Heart left ventricle (tissue), 16 donors: ENCODE measurements around the gene PCDH15. TPM values are rescaled to one million over a fixed set of nuclear protein-coding genes. Genes with fewer than 3 reads are reported as not detected.

Source experiments
- ATAC-seq, 4 donors: fragments of 200-7000 bp; cut with Tn5 transposase; one replicate each; pipeline ENCODE4 v1.9.1; 2020 to 2022; ENCODE audit warnings: moderate library complexity in 4 of 4, mild to moderate bottlenecking in 3 of 4, moderate number of reproducible peaks in 1 of 4
- DNase-seq, 5 donors: peaks; one replicate each; pipeline ENCODE4 v3.0.0-alpha.2; 2020
- H3K27ac ChIP-seq, 12 donors: fragments of 200-600 bp; sonication (generic) in 4 of 12; one replicate each; pipeline versions ENCODE4 v1.5.0 to v1.8.0; 2016 to 2022; ENCODE audit warnings: mild to moderate bottlenecking in 2 of 12
- H3K27me3 ChIP-seq, 9 donors: fragments of 200-600 bp; sonication (generic) in 2 of 9; one replicate each; pipeline versions ENCODE4 v1.5.1 to v1.8.0; 2016 to 2022; ENCODE audit warnings: mild to moderate bottlenecking in 3 of 9
- H3K36me3 ChIP-seq, 9 donors: fragments of 200-600 bp; sonication (generic) in 2 of 9; one replicate each; pipeline versions ENCODE4 v1.5.0 to v1.8.0; 2018 to 2022; ENCODE audit warnings: mild to moderate bottlenecking in 2 of 9
- H3K4me1 ChIP-seq, 12 donors: fragments of 200-600 bp; sonication (generic) in 4 of 12; one replicate each; pipeline versions ENCODE4 v1.5.0 to v1.8.0; 2016 to 2022; ENCODE audit warnings: mild to moderate bottlenecking in 3 of 12
- H3K4me3 ChIP-seq, 12 donors: fragments of 200-600 bp; sonication (generic) in 4 of 12; one replicate each; pipeline versions ENCODE4 v1.5.0 to v1.8.0; 2017 to 2022; ENCODE audit warnings: mild to moderate bottlenecking in 9 of 12, moderate library complexity in 4 of 12
- H3K9me3 ChIP-seq, 12 donors: fragments of 200-600 bp; sonication (generic) in 4 of 12; one replicate each; pipeline versions ENCODE4 v1.5.0 to v1.8.0; 2016 to 2022; ENCODE audit warnings: mild to moderate bottlenecking in 1 of 12
- CTCF ChIP-seq, 12 donors: fragments of 200-600 bp; sonication (generic) in 4 of 12; IDR thresholded peaks; one replicate each; pipeline versions ENCODE4 v1.5.0 to v1.8.0; 2018 to 2022; ENCODE audit warnings: antibody characterized with exemption in 12 of 12, mild to moderate bottlenecking in 5 of 12
- POLR2A ChIP-seq, 2 donors: fragments of 450-650 bp; IDR thresholded peaks; one replicate each; pipeline ENCODE4 v1.6.1; 2017; ENCODE audit warnings: antibody characterized with exemption in 2 of 2, mild to moderate bottlenecking in 2 of 2, moderate library complexity in 2 of 2
- WGBS, 4 donors: extraction: QIAGEN DNeasy Blood & Tissue Kit in 2 of 4; methylation state at CpG; one replicate each; pipeline versions ENCODE4 v1.1.5 to v1.1.7; 2013 to 2018; 5-methylcytosine and 5-hydroxymethylcytosine counted together
- intact Hi-C, 10 donors: fragments of 100-400 bp; cut with DNase I; formaldehyde crosslinking; loops; one replicate each; pipeline versions ENCODE4 v1.11.1 to v1.14.2; 2022
- polyA plus RNA-seq, 2 donors: library from polyadenylated mRNA; stranded (reverse); fragments of 200-250 nt; gene quantifications; one replicate each; pipeline ENCODE4 v1.2.3, GENCODE V29; 2013
- total RNA-seq, 9 donors: library from RNA; depleted of rRNA in 2 of 9; stranded (reverse); fragments of >200 nt in 2 of 9; fragmentation: NEBNext Ultra II Directional in 3 of 9; extraction: Animal tissue kit (Norgen Biotek cat#: 25700) in 3 of 9; gene quantifications; one replicate each; pipeline versions ENCODE4 v1.1.0 to v1.2.4, GENCODE V29; 2016 to 2023
- donor health status: ischemic (EF 13 %, LVEDD 7.1; RV severe dilation, severe dysfunction).
- donor health status: healthy with polysubstance abuse.
- donor health status: DM: no; HTN: yes; CAD: no.
- donor health status: DM: no; HTN: no; CAD: no.
- donor health status: ischemic (EF 25% LVEDD 6.9; RV normal size, moderate dysfunction).
- donor health status: ischemic (EF 25% LVEDD 5.7; RV mildly dilated, moderate dysfunction).
- donor health status: healthy.
- donor health status: DM: yes; HTN: yes; CAD: no.
- donor health status: ischemic (EF 35%, LVEDD 5.7; RV mildly dilated, moderate dysfunction).
- donor health status: nonischemic (EF 11% LVEDD 7.7; RV severe dilation, severe dysfunction).
- donor health status: DM: yes; HTN: yes; CAD: no.
- donor health status: PGD.
- donor health status: ischemic (EF 29% LVEDD 5.4; RV normal size, mild dysfunction).
- donor health status: nonischemic (EF 23%, LVEDD 6.1; RV moderate dilation, normal function).

PCDH15 gene
- total and polyA plus RNA-seq, 11 donors = 0.04 to 0.93 (median 0.13) TPM; not detected in 3

GRCh38 chr10:53843736-53844362, 957.2 kb downstream of the PCDH15 start:
- no peak for ATAC-seq
- Histone ChIP-seq H3K27ac (no peak overlapping the region), H3K4me1 (no peaks in the 10 kb centered on the region), H3K27me3 (no peaks in the 10 kb centered on the region), H3K4me3 (no peak overlapping the region), H3K36me3 (no peaks in the 10 kb centered on the region), H3K9me3 (no peaks in the 10 kb centered on the region)
- no peak for DNase-seq
- TF ChIP-seq CTCF (IDR thresholded peaks at IDR 0.05) = no peak
- intact Hi-C loops = no loop called here
- 2 to 9% (median 4%) methylated on average over 1 of the region's 1 CpG for whole genome bisulfite sequencing, 4 donors

- intact Hi-C loops = no loop called here
- Histone ChIP-seq H3K27ac (no peak overlapping the region), H3K36me3 (no peaks in the 10 kb centered on the region), H3K27me3 (no peaks in the 10 kb centered on the region), H3K4me3 (no peak overlapping the region), H3K9me3 (no peaks in the 10 kb centered on the region), H3K4me1 (no peaks in the 10 kb centered on the region)
- TF ChIP-seq POLR2A (IDR thresholded peaks at IDR 0.05) (no peak), CTCF (IDR thresholded peaks at IDR 0.05) (no peak)
- WGBS, 4 donors = 51 to 68% (median 59%) methylated on average over 9 of the region's 9 CpGs
- DNase-seq (no peak), ATAC-seq (no peak)
Measured at GRCh38 chr10:53841483-53842145, 959.4 kb downstream of the PCDH15 start.

- intact Hi-C loops = no loop called here
- Histone ChIP-seq H3K4me3 (no peak overlapping the region), H3K9me3 (no peaks in the 10 kb centered on the region), H3K4me1 (no peaks in the 10 kb centered on the region), H3K27me3 (no peaks in the 10 kb centered on the region), H3K36me3 (no peaks in the 10 kb centered on the region), H3K27ac (no peak overlapping the region)
- TF ChIP-seq CTCF (IDR thresholded peaks at IDR 0.05) (no peak), POLR2A (IDR thresholded peaks at IDR 0.05) (no peak)
- DNase-seq (no peak), ATAC-seq (no peak)
- 71 to 86% (median 76%) methylated on average over 4 of the region's 4 CpGs for WGBS, 4 donors
Measured at GRCh38 chr10:53840653-53841052, 960.4 kb downstream of the PCDH15 start.

GRCh38 chr10:53839440-53840039, 961.5 kb downstream of the PCDH15 start:
- Histone ChIP-seq H3K4me3 (no peak overlapping the region), H3K9me3 (no peaks in the 10 kb centered on the region), H3K27me3 (peaks cover 0 to 3% (median 0%) of the 10 kb centered on the region in 9 donors), H3K36me3 (no peaks in the 10 kb centered on the region), H3K27ac (no peak overlapping the region), H3K4me1 (no peaks in the 10 kb centered on the region)
- TF ChIP-seq POLR2A (IDR thresholded peaks at IDR 0.05) (no peak), CTCF (IDR thresholded peaks at IDR 0.05) (peak in 7 of 12 donors; percentile 17 to 44 (median 39))
- DNase-seq = no peak
- WGBS, 4 donors = 19 to 38% (median 27%) methylated on average over 2 of the region's 2 CpGs
- no peak for ATAC-seq
- intact Hi-C loops = no loop called here
